Osteoblast (primary cell): ENCODE results near the gene TBC1D8. TPM values are rescaled to one million over a fixed set of nuclear protein-coding genes. Genes with fewer than 3 reads are reported as not detected.

ENCODE experiments used
- DNase-seq: peaks from one replicate; pipeline ENCODE4 v3.0.0; 2011; ENCODE audit warnings: low spot score, mixed read lengths; ENCODE audit not compliant: insufficient read length; ENCODE audit errors: missing footprints
- H2AFZ ChIP-seq: 2 replicates; pipeline ENCODE4 v1.6.0; 2011; ENCODE audit warnings: mild to moderate bottlenecking, low read length
- H3K27ac ChIP-seq: 2 replicates; pipeline ENCODE4 v1.5.1; 2011; ENCODE audit warnings: mild to moderate bottlenecking, low read depth, low read length, moderate library complexity
- H3K27me3 ChIP-seq: 2 replicates; pipeline ENCODE4 v1.6.0; 2012; ENCODE audit warnings: mild to moderate bottlenecking, control low read depth, inconsistent platforms, low read length, moderate library complexity; ENCODE audit not compliant: insufficient read depth
- H3K36me3 ChIP-seq: 2 replicates; pipeline ENCODE4 v1.5.1; 2011; ENCODE audit warnings: mild to moderate bottlenecking, low read length, control low read depth, moderate library complexity; ENCODE audit not compliant: insufficient read depth
- H3K4me1 ChIP-seq: 2 replicates; pipeline ENCODE4 v1.5.1; 2011; ENCODE audit warnings: mild to moderate bottlenecking, low read length, control low read depth, moderate library complexity; ENCODE audit not compliant: insufficient read depth
- H3K4me2 ChIP-seq: 2 replicates; pipeline ENCODE4 v1.6.0; 2011; ENCODE audit warnings: mild to moderate bottlenecking, low read length; ENCODE audit not compliant: insufficient read depth
- H3K4me3 ChIP-seq: fragments of 200-600 bp; sonication (generic); 3 replicates; pipeline ENCODE4 v1.5.1; 2012; ENCODE audit warnings: mild to moderate bottlenecking, low read length, inconsistent platforms; ENCODE audit not compliant: insufficient read depth
- H3K79me2 ChIP-seq: 2 replicates; pipeline ENCODE4 v1.6.0; 2012; ENCODE audit warnings: mild to moderate bottlenecking, low read length, control low read depth, inconsistent platforms; ENCODE audit not compliant: insufficient read depth
- H3K9me3 ChIP-seq: 2 replicates; pipeline ENCODE4 v1.5.1; 2011; ENCODE audit warnings: low read depth, low read length, control low read depth
- H4K20me1 ChIP-seq: 2 replicates; pipeline ENCODE4 v1.6.0; 2012; ENCODE audit warnings: mild to moderate bottlenecking, low read length, control low read depth; ENCODE audit not compliant: insufficient read depth
- CTCF ChIP-seq: IDR thresholded peaks from 2 replicates; pipeline ENCODE4 v1.5.1; 2011; ENCODE audit warnings: mild to moderate bottlenecking, low read depth, low read length, moderate library complexity; ENCODE audit errors: extremely low read depth
- total RNA-seq: library from RNA; depleted of rRNA; stranded (reverse); fragments of >200 nt; gene quantifications from 2 replicates; pipeline ENCODE4 v1.2.3, GENCODE V29; 2012

TBC1D8 gene
- total RNA-seq, 1 donor: 13.4 TPM

GRCh38 chr2:101108357-101108756 lies 42.8 kb downstream of the TBC1D8 start:
- Histone ChIP-seq H2AFZ (no peak overlapping the region), H3K27me3 (peaks cover 13% of the 10 kb centered on the region), H3K27ac (no peak overlapping the region), H4K20me1 (no peaks in the 10 kb centered on the region), H3K4me3 (no peak overlapping the region), H3K4me1 (peaks cover 9% of the 10 kb centered on the region), H3K36me3 (no peaks in the 10 kb centered on the region), H3K79me2 (no peaks in the 10 kb centered on the region), H3K4me2 (no peak overlapping the region), H3K9me3 (no peaks in the 10 kb centered on the region)
- no peak for TF ChIP-seq CTCF
- no peak for DNase-seq

- H3K27ac ChIP-seq: no peak overlapping the region
- no peak overlapping the region for H3K4me3 ChIP-seq
- peaks cover 13% of the 10 kb centered on the region for H3K27me3 ChIP-seq
- H3K36me3 ChIP-seq: no peaks in the 10 kb centered on the region
- H3K4me2 ChIP-seq: no peak overlapping the region
- no peak for TF ChIP-seq CTCF
- H3K4me1 ChIP-seq: peaks cover 6% of the 10 kb centered on the region
- no peak overlapping the region for H2AFZ ChIP-seq
- no peaks in the 10 kb centered on the region for H3K79me2 ChIP-seq
- no peaks in the 10 kb centered on the region for H4K20me1 ChIP-seq
- H3K9me3 ChIP-seq: no peaks in the 10 kb centered on the region
- DNase-seq: no peak
Measured at GRCh38 chr2:101107241-101107640, 43.9 kb downstream of the TBC1D8 start.

GRCh38 chr2:101106453-101107181 lies 44.6 kb downstream of the TBC1D8 start:
- Histone ChIP-seq H3K9me3 (no peaks in the 10 kb centered on the region), H3K4me1 (peaks cover 6% of the 10 kb centered on the region), H3K27ac (no peak overlapping the region), H3K27me3 (peaks cover 13% of the 10 kb centered on the region), H3K4me3 (no peak overlapping the region), H4K20me1 (no peaks in the 10 kb centered on the region), H3K36me3 (no peaks in the 10 kb centered on the region), H3K79me2 (no peaks in the 10 kb centered on the region), H3K4me2 (no peak overlapping the region), H2AFZ (no peak overlapping the region)
- DNase-seq: no peak
- TF ChIP-seq CTCF: no peak

- H3K79me2 ChIP-seq: no peaks in the 10 kb centered on the region
- H3K4me2 ChIP-seq: no peak overlapping the region
- no peak overlapping the region for H3K27ac ChIP-seq
- H3K9me3 ChIP-seq: no peaks in the 10 kb centered on the region
- H3K36me3 ChIP-seq: no peaks in the 10 kb centered on the region
- H2AFZ ChIP-seq: no peak overlapping the region
- peaks cover 6% of the 10 kb centered on the region for H3K4me1 ChIP-seq
- peaks cover 7% of the 10 kb centered on the region for H3K27me3 ChIP-seq
- no peak for TF ChIP-seq CTCF
- no peak overlapping the region for H3K4me3 ChIP-seq
- H4K20me1 ChIP-seq: no peaks in the 10 kb centered on the region
- DNase-seq: no peak
Measured at GRCh38 chr2:101105654-101106053, 45.5 kb downstream of the TBC1D8 start.
